Mesenchymal stem cell (in vitro differentiated cells and primary cell): Measurements from ENCODE around the gene BAIAP2.

ENCODE experiments used
- DNase-seq: peaks from one replicate; pipeline ENCODE4 v3.0.0-alpha.2; 2013
- H2AFZ ChIP-seq: one replicate; pipeline ENCODE4 v1.6.1; 2013; ENCODE audit warnings: low read depth, mild to moderate bottlenecking, control low read depth, inconsistent platforms, low read length, moderate library complexity
- H2AK5ac ChIP-seq: 2 replicates; pipeline ENCODE4 v1.6.1; 2013; ENCODE audit warnings: low read length, moderate library complexity, mild to moderate bottlenecking, inconsistent platforms; ENCODE audit not compliant: severe bottlenecking
- H2BK120ac ChIP-seq: one replicate; pipeline ENCODE4 v1.6.1; 2013; ENCODE audit warnings: low read depth, mild to moderate bottlenecking, inconsistent platforms, low read length, moderate library complexity
- H2BK12ac ChIP-seq, 2 experiments: one replicate each; pipeline ENCODE4 v1.6.1; 2013; ENCODE audit warnings: inconsistent platforms in 2 of 2, low read length in 2 of 2, mild to moderate bottlenecking in 2 of 2, moderate library complexity in 2 of 2, control low read depth in 1 of 2
- H2BK15ac ChIP-seq: one replicate; pipeline ENCODE4 v1.6.1; 2013; ENCODE audit warnings: mild to moderate bottlenecking, low read depth, inconsistent platforms; ENCODE audit not compliant: poor library complexity, severe bottlenecking
- H2BK5ac ChIP-seq: 2 replicates; pipeline ENCODE4 v1.6.1; 2013; ENCODE audit warnings: low read depth, mild to moderate bottlenecking, low read length, control low read depth, inconsistent platforms; ENCODE audit not compliant: poor library complexity, severe bottlenecking
- H3K14ac ChIP-seq, 2 experiments: one replicate each; pipeline ENCODE4 v1.6.1; 2013; ENCODE audit warnings: inconsistent platforms in 2 of 2, low read length in 2 of 2, control low read depth in 1 of 2, mild to moderate bottlenecking in 1 of 2, moderate library complexity in 1 of 2
- H3K18ac ChIP-seq, 2 experiments: one replicate each; pipeline ENCODE4 v1.6.1; 2013; ENCODE audit warnings: inconsistent platforms in 2 of 2, low read length in 2 of 2, control low read depth in 1 of 2, low read depth in 1 of 2, mild to moderate bottlenecking in 1 of 2
- H3K23ac ChIP-seq, 2 experiments: one replicate each; pipeline ENCODE4 v1.6.1; 2013; ENCODE audit warnings: inconsistent platforms in 2 of 2, low read length in 2 of 2, mild to moderate bottlenecking in 2 of 2, moderate library complexity in 2 of 2, control low read depth in 1 of 2
- H3K27ac ChIP-seq: 2 replicates; pipeline ENCODE4 v1.5.1; 2013; ENCODE audit warnings: mild to moderate bottlenecking, moderate library complexity, low read length, control low read depth, inconsistent platforms; ENCODE audit not compliant: poor library complexity, severe bottlenecking
- H3K27me3 ChIP-seq, 2 experiments: 2 replicates each; pipeline versions ENCODE4 v1.6.1 to v1.7.0; 2013; ENCODE audit warnings: low read length in 2 of 2, mild to moderate bottlenecking in 2 of 2, moderate library complexity in 2 of 2, control low read depth in 1 of 2, inconsistent platforms in 1 of 2; ENCODE audit not compliant: control insufficient read depth in 1 of 2, insufficient read depth in 1 of 2
- H3K36me3 ChIP-seq, 2 experiments: 2 replicates each; pipeline versions ENCODE4 v1.6.1 to v1.7.0; 2013; ENCODE audit warnings: low read length in 2 of 2, control low read depth in 1 of 2, inconsistent platforms in 1 of 2, low read depth in 1 of 2, mild to moderate bottlenecking in 1 of 2; ENCODE audit not compliant: insufficient read depth in 2 of 2, control insufficient read depth in 1 of 2
- H3K4ac ChIP-seq, 2 experiments: one replicate each; pipeline ENCODE4 v1.6.1; 2013; ENCODE audit warnings: inconsistent platforms in 2 of 2, low read length in 2 of 2, mild to moderate bottlenecking in 2 of 2, moderate library complexity in 2 of 2, control low read depth in 1 of 2, low read depth in 1 of 2
- H3K4me1 ChIP-seq: 2 replicates; pipeline ENCODE4 v1.6.1; 2013; ENCODE audit warnings: low read depth, low read length, control low read depth; ENCODE audit not compliant: control insufficient read depth, insufficient read depth
- H3K4me2 ChIP-seq: 2 replicates; pipeline ENCODE4 v1.6.1; 2013; ENCODE audit warnings: low read length, mild to moderate bottlenecking, inconsistent platforms; ENCODE audit not compliant: poor library complexity, severe bottlenecking
- H3K4me3 ChIP-seq, 2 experiments: 2 replicates each; pipeline versions ENCODE4 v1.5.1 to v1.7.0; 2013; ENCODE audit warnings: low read length in 2 of 2, mild to moderate bottlenecking in 2 of 2, control low read depth in 1 of 2, low read depth in 1 of 2; ENCODE audit not compliant: insufficient read depth in 1 of 2
- H3K79me1 ChIP-seq: replicated peaks from 2 replicates; pipeline ENCODE4 v1.6.1; 2013; ENCODE audit warnings: mild to moderate bottlenecking, control low read depth, low read length, inconsistent platforms; ENCODE audit not compliant: poor library complexity, severe bottlenecking
- H3K9ac ChIP-seq: 2 replicates; pipeline ENCODE4 v1.7.0; 2013; ENCODE audit warnings: mild to moderate bottlenecking, low read length, moderate library complexity
- H3K9me3 ChIP-seq: 2 replicates; pipeline ENCODE4 v1.7.0; 2013; ENCODE audit warnings: mild to moderate bottlenecking, low read length; ENCODE audit not compliant: control insufficient read depth
- H4K8ac ChIP-seq: one replicate; pipeline ENCODE4 v1.6.1; 2013; ENCODE audit warnings: inconsistent platforms, mild to moderate bottlenecking, low read length, moderate library complexity
- H4K91ac ChIP-seq: one replicate; pipeline ENCODE4 v1.6.1; 2013; ENCODE audit warnings: mild to moderate bottlenecking, low read length, inconsistent platforms
- WGBS: methylation state at CpG from one replicate; pipeline ENCODE4 v1.1.7; 2013; ENCODE audit warnings: mixed read lengths; 5-methylcytosine and 5-hydroxymethylcytosine counted together

BAIAP2 gene

DNA sequence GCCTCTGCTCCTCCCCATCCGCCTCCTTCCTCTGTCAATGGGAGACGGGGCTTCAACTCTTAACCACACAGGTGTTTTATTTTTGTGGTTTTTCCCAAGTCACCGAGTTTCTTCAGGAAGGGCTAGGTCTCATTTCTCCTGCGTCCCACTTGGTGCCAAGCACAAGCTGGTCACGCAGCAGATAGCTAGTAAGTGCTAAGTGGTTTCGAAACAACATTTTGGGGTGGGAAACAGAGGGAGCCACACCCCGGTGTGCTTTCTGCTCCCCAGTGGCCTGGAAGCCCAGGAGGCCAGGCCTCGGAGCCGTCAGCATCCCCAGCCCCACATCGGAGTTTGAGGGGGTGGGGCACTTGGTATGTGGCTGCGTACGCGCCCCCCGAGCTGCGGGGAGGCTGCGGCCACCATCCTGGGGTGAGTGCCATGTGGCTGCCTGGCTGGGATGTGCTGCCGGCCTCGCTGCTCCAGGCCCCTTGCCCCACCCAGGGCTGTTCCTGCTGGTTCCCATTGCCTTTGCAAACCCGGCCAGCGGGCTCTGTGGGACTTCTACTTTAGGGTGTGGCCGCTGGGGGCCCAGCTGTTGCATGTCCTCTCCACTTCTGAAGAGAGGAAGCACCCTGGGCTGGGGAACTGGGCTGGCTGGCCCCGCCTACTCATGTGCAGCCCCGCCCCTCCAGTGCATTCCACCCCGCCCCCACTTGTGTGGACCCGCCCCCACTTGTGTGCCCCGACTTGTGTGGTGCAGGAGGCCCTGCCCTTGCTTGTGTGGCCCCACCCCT, 55.6 kb downstream of the BAIAP2 start:
- Histone ChIP-seq H3K27me3 (no peaks in the 10 kb centered on the region), H3K23ac (no peak overlapping the region), H3K4ac (peak overlapping the region in 1 of 2 experiments; percentile 65), H2BK5ac (no peak overlapping the region), H3K9ac (no peak overlapping the region), H3K27ac (no peak overlapping the region), H3K14ac (no peak overlapping the region), H3K9me3 (no peaks in the 10 kb centered on the region), H2BK15ac (no peak overlapping the region), H3K18ac (peak overlapping the region; percentile 28 to 58), H2BK12ac (peak overlapping the region; percentile 18 to 50), H3K36me3 (peaks cover 22 to 89% of the 10 kb centered on the region in 2 experiments), H4K8ac (peak overlapping the region; percentile 61), H2AK5ac (no peak overlapping the region), H3K4me3 (no peak overlapping the region), H2AFZ (no peak overlapping the region), H2BK120ac (no peak overlapping the region), H3K4me2 (no peak overlapping the region), H3K4me1 (peaks cover 42% of the 10 kb centered on the region), H4K91ac (peak overlapping the region; percentile 91), H3K79me1 (peaks cover 47% of the 10 kb centered on the region)
- peak; percentile 20 for DNase-seq
- WGBS: 77% methylated on average over 21 of the region's 26 CpGs

DNA sequence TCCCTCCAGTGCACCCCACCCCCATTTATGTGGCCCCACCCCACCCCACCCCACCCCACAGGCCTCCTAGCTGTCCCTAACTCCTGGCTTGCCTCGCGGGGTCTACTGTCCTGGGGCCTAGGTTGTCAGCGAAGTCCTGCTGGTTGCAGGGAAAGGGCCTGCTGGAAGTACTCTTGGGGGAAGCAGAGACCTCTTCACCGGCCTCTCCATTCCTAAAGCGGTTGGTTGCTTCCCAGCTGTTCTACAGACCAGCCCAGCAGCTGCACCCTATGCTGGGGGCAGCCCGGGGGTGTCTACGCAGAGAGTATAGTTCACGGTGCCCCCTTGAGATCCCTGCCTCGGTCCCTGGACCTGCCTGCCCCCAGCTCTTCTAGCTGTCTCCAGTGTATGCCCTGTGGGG, 56.2 kb downstream of the BAIAP2 start:
- H3K18ac ChIP-seq: no peak overlapping the region
- H3K27me3 ChIP-seq: no peaks in the 10 kb centered on the region
- no peak overlapping the region for H3K4me2 ChIP-seq
- H3K9ac ChIP-seq: no peak overlapping the region
- no peak overlapping the region for H2BK15ac ChIP-seq
- H3K4ac ChIP-seq: no peak overlapping the region
- H2BK120ac ChIP-seq: no peak overlapping the region
- peaks cover 48% of the 10 kb centered on the region for H3K4me1 ChIP-seq
- H2AFZ ChIP-seq: no peak overlapping the region
- peaks cover 48% of the 10 kb centered on the region for H3K79me1 ChIP-seq
- H3K4me3 ChIP-seq: no peak overlapping the region
- DNase-seq: no peak
- no peak overlapping the region for H2BK12ac ChIP-seq
- no peak overlapping the region for H2AK5ac ChIP-seq
- H3K36me3 ChIP-seq: peaks cover 22 to 87% of the 10 kb centered on the region in 2 experiments
- H4K91ac ChIP-seq: no peak overlapping the region
- H3K9me3 ChIP-seq: no peaks in the 10 kb centered on the region
- no peak overlapping the region for H3K14ac ChIP-seq
- WGBS: 84% methylated on average over 9 of the region's 9 CpGs
- H4K8ac ChIP-seq: no peak overlapping the region
- no peak overlapping the region for H3K27ac ChIP-seq
- H3K23ac ChIP-seq: no peak overlapping the region
- no peak overlapping the region for H2BK5ac ChIP-seq

DNA sequence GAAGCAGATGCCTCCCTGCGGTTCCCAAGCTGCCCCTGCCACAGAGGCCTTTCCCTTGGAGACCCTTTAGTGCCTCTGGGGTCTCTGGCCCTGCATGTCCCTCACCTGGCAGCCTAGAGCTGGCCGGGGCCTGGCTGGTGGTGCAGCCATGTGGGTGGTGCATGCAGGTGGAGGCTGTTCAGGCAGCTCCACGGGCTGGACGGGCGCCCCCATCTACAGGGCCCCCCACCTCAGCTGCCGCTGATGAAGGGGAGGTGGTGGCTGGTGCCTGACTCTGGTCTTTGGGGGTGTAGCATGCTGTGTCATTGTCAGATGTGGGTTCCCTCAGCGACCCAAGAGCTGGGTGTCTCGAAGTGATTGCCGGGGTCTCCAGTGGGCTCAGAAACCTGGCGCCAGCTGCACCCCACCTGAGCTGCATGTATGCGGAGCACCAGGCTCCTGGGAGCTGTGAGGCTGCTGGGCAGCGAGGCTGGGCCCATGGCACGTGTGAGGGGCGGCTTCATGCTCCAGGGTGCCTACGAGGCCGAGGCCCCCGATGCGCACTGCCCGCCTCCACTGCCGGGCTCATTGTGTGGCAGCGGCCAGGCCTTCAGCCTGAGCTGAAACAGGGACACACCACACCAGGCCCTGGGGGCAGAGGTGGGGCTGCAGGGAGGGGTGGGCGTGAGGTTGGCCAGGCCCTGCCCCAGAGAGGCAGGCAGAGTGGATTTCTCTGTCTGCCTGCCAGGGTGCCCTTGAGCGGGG, 57.0 kb downstream of the BAIAP2 start:
- Histone ChIP-seq H3K36me3 (peaks cover 15 to 84% of the 10 kb centered on the region in 2 experiments), H3K9me3 (no peaks in the 10 kb centered on the region), H3K4ac (no peak overlapping the region), H3K27me3 (no peaks in the 10 kb centered on the region), H3K14ac (no peak overlapping the region), H3K4me2 (no peak overlapping the region), H2BK15ac (no peak overlapping the region), H2BK12ac (no peak overlapping the region), H3K9ac (no peak overlapping the region), H2BK5ac (no peak overlapping the region), H2AFZ (no peak overlapping the region), H3K23ac (no peak overlapping the region), H4K91ac (peak overlapping the region; percentile 59), H3K4me3 (no peak overlapping the region), H3K79me1 (peaks cover 46% of the 10 kb centered on the region), H3K27ac (no peak overlapping the region), H2BK120ac (no peak overlapping the region), H3K18ac (peak overlapping the region in 1 of 2 experiments; percentile 16), H4K8ac (no peak overlapping the region), H3K4me1 (peaks cover 56% of the 10 kb centered on the region), H2AK5ac (no peak overlapping the region)
- WGBS: 94% methylated on average over 23 of the region's 23 CpGs
- DNase-seq: no peak

DNA sequence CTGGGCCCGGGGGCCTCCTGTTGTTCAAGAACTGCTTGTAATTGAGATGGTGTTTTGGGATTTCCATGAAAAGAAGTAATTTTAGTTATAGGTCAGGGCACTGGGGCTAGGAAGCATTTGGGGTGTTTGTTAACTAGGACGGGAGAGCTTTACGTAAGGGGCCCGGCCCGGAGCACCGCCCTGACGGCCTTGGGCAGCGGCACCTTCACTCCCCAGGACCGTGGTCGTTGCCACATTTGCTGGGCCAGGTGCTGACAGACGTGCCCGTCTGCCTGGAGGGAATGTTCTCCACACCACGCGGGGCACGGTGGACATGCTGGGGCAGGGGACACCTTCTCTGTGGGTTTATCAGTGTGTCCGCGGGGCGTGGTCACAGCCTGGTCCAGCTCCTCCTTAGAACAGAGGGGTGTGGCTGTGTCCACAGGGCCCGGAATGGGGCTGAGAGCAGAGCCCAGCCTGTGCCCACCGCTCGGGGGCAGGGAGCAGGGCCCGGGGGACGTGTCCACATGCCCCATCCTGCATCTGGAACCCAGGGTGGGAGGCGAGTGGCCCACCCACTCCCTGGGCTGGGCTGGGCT, 57.7 kb downstream of the BAIAP2 start:
- Histone ChIP-seq H3K36me3 (peaks cover 8 to 77% of the 10 kb centered on the region in 2 experiments), H3K79me1 (peaks cover 44% of the 10 kb centered on the region), H3K9me3 (no peaks in the 10 kb centered on the region), H3K18ac (peak overlapping the region in 1 of 2 experiments; percentile 28), H2BK12ac (peak overlapping the region in 1 of 2 experiments; percentile 19), H3K27ac (no peak overlapping the region), H2BK120ac (peak overlapping the region; percentile 35), H3K4ac (no peak overlapping the region), H3K27me3 (no peaks in the 10 kb centered on the region), H4K91ac (peak overlapping the region; percentile 56), H3K4me3 (no peak overlapping the region), H2BK15ac (no peak overlapping the region), H3K14ac (no peak overlapping the region), H3K23ac (no peak overlapping the region), H3K4me2 (no peak overlapping the region), H2BK5ac (no peak overlapping the region), H3K9ac (no peak overlapping the region), H2AFZ (no peak overlapping the region), H3K4me1 (peaks cover 62% of the 10 kb centered on the region), H4K8ac (no peak overlapping the region), H2AK5ac (no peak overlapping the region)
- no peak for DNase-seq
- WGBS: 91% methylated on average over 24 of the region's 24 CpGs
